Trophoblast cell (in vitro differentiated cells and primary cell): ENCODE data around the gene SPACDR.

Source experiments
- DNase-seq, 2 donors: peaks; one replicate each; pipeline ENCODE4 v3.0.0-alpha.2; 2016
- H2AFZ ChIP-seq: 2 replicates; pipeline ENCODE4 v1.6.1; 2013; ENCODE audit warnings: low read length, moderate library complexity, mild to moderate bottlenecking; ENCODE audit not compliant: insufficient read depth, poor library complexity
- H2AK5ac ChIP-seq: 2 replicates; pipeline ENCODE4 v1.6.1; 2013; ENCODE audit warnings: mild to moderate bottlenecking, low read length
- H2BK120ac ChIP-seq: 2 replicates; pipeline ENCODE4 v1.6.1; 2013; ENCODE audit warnings: low read length, mild to moderate bottlenecking, moderate library complexity; ENCODE audit not compliant: insufficient read depth, poor library complexity
- H2BK12ac ChIP-seq: 2 replicates; pipeline ENCODE4 v1.6.1; 2013; ENCODE audit warnings: mild to moderate bottlenecking, low read length, moderate library complexity
- H2BK5ac ChIP-seq: 2 replicates; pipeline ENCODE4 v1.6.1; 2013; ENCODE audit warnings: low read length, low read depth, moderate library complexity, mild to moderate bottlenecking; ENCODE audit not compliant: poor library complexity
- H3K14ac ChIP-seq: 2 replicates; pipeline ENCODE4 v1.6.1; 2013; ENCODE audit warnings: mild to moderate bottlenecking, low read length
- H3K18ac ChIP-seq: 2 replicates; pipeline ENCODE4 v1.6.1; 2013; ENCODE audit warnings: mild to moderate bottlenecking, low read length
- H3K23ac ChIP-seq: 2 replicates; pipeline ENCODE4 v1.6.1; 2013; ENCODE audit warnings: low read length
- H3K27ac ChIP-seq: 2 replicates; pipeline ENCODE4 v1.5.1; 2013; ENCODE audit warnings: low read depth, mild to moderate bottlenecking, inconsistent platforms, low read length, moderate library complexity
- H3K27me3 ChIP-seq: 2 replicates; pipeline ENCODE4 v1.6.1; 2013; ENCODE audit warnings: inconsistent platforms, mild to moderate bottlenecking, low read length, moderate library complexity; ENCODE audit not compliant: insufficient read depth
- H3K36me3 ChIP-seq, 2 experiments: 1 replicate in 1 of 2; 2 replicates in 1 of 2; pipeline ENCODE4 v1.6.1; 2013; ENCODE audit warnings: low read length in 2 of 2, mild to moderate bottlenecking in 2 of 2, moderate library complexity in 1 of 2; ENCODE audit not compliant: insufficient read depth in 2 of 2, control insufficient read depth in 1 of 2
- H3K4ac ChIP-seq: 2 replicates; pipeline ENCODE4 v1.6.1; 2013; ENCODE audit warnings: low read depth, mild to moderate bottlenecking, low read length, moderate library complexity
- H3K4me1 ChIP-seq, 2 experiments: 1 replicate in 1 of 2; 2 replicates in 1 of 2; pipeline ENCODE4 v1.6.1; 2013; ENCODE audit warnings: low read length in 2 of 2, mild to moderate bottlenecking in 2 of 2, moderate library complexity in 1 of 2; ENCODE audit not compliant: insufficient read depth in 2 of 2, control insufficient read depth in 1 of 2
- H3K4me2 ChIP-seq: 2 replicates; pipeline ENCODE4 v1.6.1; 2013; ENCODE audit warnings: inconsistent platforms, mild to moderate bottlenecking, low read length, moderate library complexity
- H3K4me3 ChIP-seq: 2 replicates; pipeline ENCODE4 v1.5.1; 2013; ENCODE audit warnings: mild to moderate bottlenecking, low read depth, low read length, inconsistent platforms
- H3K79me1 ChIP-seq: one replicate; pipeline ENCODE4 v1.6.1; 2013; ENCODE audit warnings: low read length
- H3K79me2 ChIP-seq: 2 replicates; pipeline ENCODE4 v1.6.1; 2013; ENCODE audit warnings: low read length, mild to moderate bottlenecking; ENCODE audit not compliant: control insufficient read depth, insufficient read depth, poor library complexity
- H3K9ac ChIP-seq: 2 replicates; pipeline ENCODE4 v1.6.1; 2013; ENCODE audit warnings: mild to moderate bottlenecking, low read length
- H3K9me3 ChIP-seq: 2 replicates; pipeline ENCODE4 v1.6.1; 2013; ENCODE audit warnings: low read depth, mild to moderate bottlenecking, control low read depth, inconsistent platforms, low read length; ENCODE audit not compliant: insufficient read depth
- H4K12ac ChIP-seq: 2 replicates; pipeline ENCODE4 v1.6.1; 2013; ENCODE audit warnings: low read depth, mild to moderate bottlenecking, low read length, moderate library complexity
- H4K8ac ChIP-seq: 2 replicates; pipeline ENCODE4 v1.6.1; 2013; ENCODE audit warnings: low read depth, mild to moderate bottlenecking, low read length, moderate library complexity
- H4K91ac ChIP-seq: one replicate; pipeline ENCODE4 v1.6.1; 2013; ENCODE audit warnings: low read depth, mild to moderate bottlenecking, low read length, moderate library complexity
- WGBS: extraction: QIAGEN DNeasy Blood & Tissue Kit; methylation state at CpG from one replicate; pipeline ENCODE4 v1.1.7; 2013; ENCODE audit warnings: missing lambda C conversion rate; ENCODE audit not compliant: insufficient read length, insufficient coverage; ENCODE audit errors: extremely low coverage; 5-methylcytosine and 5-hydroxymethylcytosine counted together

SPACDR gene

DNA sequence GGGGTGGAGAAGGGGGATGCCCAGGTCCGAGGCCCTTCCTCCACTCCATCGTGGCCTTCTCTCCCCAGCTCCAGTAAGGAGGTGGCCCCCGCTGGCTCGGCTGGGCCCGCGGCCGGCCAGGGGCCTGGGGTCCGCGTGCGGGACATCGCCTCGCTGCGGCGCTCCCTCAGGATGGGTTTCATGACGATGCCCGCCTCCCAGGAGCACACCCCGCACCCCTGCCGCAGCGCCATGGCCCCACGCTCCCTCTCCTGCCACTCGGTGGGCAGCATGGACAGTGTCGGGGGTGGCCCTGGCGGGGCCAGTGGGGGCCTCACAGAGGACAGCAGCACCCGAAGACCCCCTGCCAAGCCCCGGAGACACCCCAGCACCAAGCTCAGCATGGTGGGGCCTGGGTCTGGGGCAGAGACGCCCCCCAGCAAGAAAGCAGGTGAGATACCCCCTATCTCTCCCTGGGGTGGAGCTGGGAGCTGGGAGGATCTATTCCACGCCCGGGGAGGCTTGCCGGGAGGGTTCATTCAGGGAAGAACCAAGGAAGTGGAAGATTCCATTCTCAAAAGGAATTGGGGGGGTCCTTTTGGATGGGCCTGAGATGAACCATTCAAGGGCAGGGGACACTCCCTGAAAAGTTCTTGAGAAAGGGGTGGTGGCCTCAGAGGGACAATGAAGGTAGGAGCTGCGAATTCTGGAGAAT, 22.8 kb upstream of the SPACDR start:
- H2AFZ ChIP-seq = no peak overlapping the region
- no peak overlapping the region for H3K14ac ChIP-seq
- no peak overlapping the region for H2BK12ac ChIP-seq
- no peaks in the 10 kb centered on the region for H3K36me3 ChIP-seq
- no peak overlapping the region for H3K23ac ChIP-seq
- no peak overlapping the region for H3K27ac ChIP-seq
- H3K27me3 ChIP-seq = no peaks in the 10 kb centered on the region
- H3K4me3 ChIP-seq = no peak overlapping the region
- peaks cover 2 to 3% of the 10 kb centered on the region in 2 experiments for H3K4me1 ChIP-seq
- no peak overlapping the region for H4K91ac ChIP-seq
- H2BK5ac ChIP-seq = no peak overlapping the region
- H3K4ac ChIP-seq = no peak overlapping the region
- no peak overlapping the region for H2AK5ac ChIP-seq
- no peak overlapping the region for H4K12ac ChIP-seq
- H3K18ac ChIP-seq = no peak overlapping the region
- H3K9me3 ChIP-seq = no peaks in the 10 kb centered on the region
- no peak overlapping the region for H2BK120ac ChIP-seq
- no peak overlapping the region for H3K9ac ChIP-seq
- H3K4me2 ChIP-seq = no peak overlapping the region
- no peak overlapping the region for H4K8ac ChIP-seq
- no CpG with 5 or more reads among the region's 30 CpGs for WGBS
- H3K79me1 ChIP-seq = peaks cover 2% of the 10 kb centered on the region
- no peaks in the 10 kb centered on the region for H3K79me2 ChIP-seq
- no peak for DNase-seq

DNA sequence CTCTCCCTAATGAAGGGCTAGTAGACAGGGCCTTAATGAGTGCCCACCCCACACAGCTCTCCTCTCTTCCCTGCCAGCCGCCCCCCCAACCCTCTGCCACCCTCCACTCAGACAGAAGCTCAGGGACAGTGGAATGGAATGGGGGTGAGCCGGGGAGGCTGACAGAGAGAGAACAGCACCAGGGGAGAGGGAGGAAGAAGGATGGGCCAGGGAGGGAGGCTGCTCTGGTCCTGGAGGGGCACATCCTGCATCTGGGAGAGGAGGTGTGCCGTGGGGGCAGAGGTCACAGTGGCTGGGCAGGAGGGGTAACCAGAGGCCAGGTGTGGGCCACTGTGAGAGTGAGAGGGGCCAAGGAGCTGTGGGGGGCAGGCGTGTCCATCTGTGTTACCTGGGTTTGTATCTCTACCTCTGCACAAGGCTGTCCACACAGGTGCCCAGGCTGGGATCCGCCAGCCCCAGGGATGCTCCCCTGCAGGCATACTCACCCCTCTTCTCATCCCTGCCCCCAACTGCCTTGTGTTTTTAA, 22.1 kb upstream of the SPACDR start:
- H2AK5ac ChIP-seq = no peak overlapping the region
- H3K4me2 ChIP-seq = no peak overlapping the region
- H3K27ac ChIP-seq = no peak overlapping the region
- H3K14ac ChIP-seq = no peak overlapping the region
- no peak overlapping the region for H3K18ac ChIP-seq
- no CpG with 5 or more reads among the region's 5 CpGs for WGBS
- no peak overlapping the region for H3K4me3 ChIP-seq
- no peaks in the 10 kb centered on the region for H3K36me3 ChIP-seq
- H2BK12ac ChIP-seq = no peak overlapping the region
- no peak overlapping the region for H2BK120ac ChIP-seq
- no peak for DNase-seq
- H3K27me3 ChIP-seq = no peaks in the 10 kb centered on the region
- H3K4ac ChIP-seq = no peak overlapping the region
- no peaks in the 10 kb centered on the region for H3K79me2 ChIP-seq
- no peak overlapping the region for H2AFZ ChIP-seq
- H3K79me1 ChIP-seq = peaks cover 2% of the 10 kb centered on the region
- H4K91ac ChIP-seq = no peak overlapping the region
- no peak overlapping the region for H2BK5ac ChIP-seq
- H3K4me1 ChIP-seq = peaks cover 2 to 3% of the 10 kb centered on the region in 2 experiments
- H3K9me3 ChIP-seq = no peaks in the 10 kb centered on the region
- no peak overlapping the region for H3K23ac ChIP-seq
- no peak overlapping the region for H3K9ac ChIP-seq
- no peak overlapping the region for H4K8ac ChIP-seq
- no peak overlapping the region for H4K12ac ChIP-seq

DNA sequence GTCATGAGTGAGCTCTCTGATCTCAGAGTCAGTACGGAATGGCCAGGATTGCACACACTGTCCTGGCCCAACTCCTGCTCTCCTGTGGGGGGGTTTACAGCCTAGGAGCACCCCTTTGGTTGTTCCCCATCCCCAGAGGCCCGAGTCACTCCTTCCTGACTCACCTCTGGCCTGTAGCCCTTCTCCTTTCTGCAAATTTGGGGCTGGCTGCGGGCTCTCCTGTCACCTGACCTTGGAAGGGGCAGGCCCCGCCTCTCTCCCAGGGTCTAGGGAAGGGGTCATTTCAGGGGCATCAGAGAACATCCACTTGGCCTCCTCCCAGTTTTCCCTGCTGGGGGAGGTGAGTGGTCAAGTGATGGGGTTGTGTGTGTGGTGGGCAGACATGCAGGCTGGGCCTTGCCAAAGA, 21.4 kb upstream of the SPACDR start:
- WGBS = no CpG with 5 or more reads among the region's 4 CpGs
- DNase-seq = no peak
- H4K91ac ChIP-seq = no peak overlapping the region

DNA sequence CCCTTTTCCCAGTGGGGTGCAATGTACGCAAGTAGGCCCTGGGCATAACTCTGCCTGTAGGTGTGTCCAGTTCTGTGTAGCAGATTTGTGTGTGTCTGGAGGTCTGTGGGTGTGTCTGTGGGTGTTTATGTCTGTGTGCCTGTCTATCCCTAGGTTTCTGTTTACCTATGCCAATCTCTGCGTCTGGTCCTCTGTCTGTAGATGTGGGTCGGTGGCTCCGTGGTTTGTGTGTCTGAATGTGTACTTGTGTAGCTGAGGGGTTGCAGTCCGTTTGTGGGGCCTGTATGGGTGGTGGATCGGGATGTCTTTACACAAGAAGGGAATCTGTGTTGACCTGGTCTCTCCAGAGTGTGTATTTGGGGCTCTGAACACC, 20.6 kb upstream of the SPACDR start:
- no peak overlapping the region for H2BK12ac ChIP-seq
- H3K79me1 ChIP-seq = peaks cover 2% of the 10 kb centered on the region
- H3K9ac ChIP-seq = no peak overlapping the region
- no peak overlapping the region for H3K27ac ChIP-seq
- H3K4me3 ChIP-seq = no peak overlapping the region
- H4K91ac ChIP-seq = no peak overlapping the region
- H3K4me2 ChIP-seq = no peak overlapping the region
- no peaks in the 10 kb centered on the region for H3K79me2 ChIP-seq
- no peaks in the 10 kb centered on the region for H3K27me3 ChIP-seq
- H2AFZ ChIP-seq = no peak overlapping the region
- no peak overlapping the region for H3K14ac ChIP-seq
- no peaks in the 10 kb centered on the region for H3K36me3 ChIP-seq
- H2BK120ac ChIP-seq = no peak overlapping the region
- no peak for DNase-seq
- no peak overlapping the region for H2AK5ac ChIP-seq
- no peak overlapping the region for H3K18ac ChIP-seq
- WGBS = no CpG with 5 or more reads among the region's 6 CpGs
- no peak overlapping the region for H3K23ac ChIP-seq
- H2BK5ac ChIP-seq = no peak overlapping the region
- H3K4ac ChIP-seq = no peak overlapping the region
- no peaks in the 10 kb centered on the region for H3K9me3 ChIP-seq
- no peak overlapping the region for H4K8ac ChIP-seq
- no peak overlapping the region for H4K12ac ChIP-seq
- peaks cover 2 to 3% of the 10 kb centered on the region in 2 experiments for H3K4me1 ChIP-seq

More for the DNA sequence above, 21.4 kb upstream of the SPACDR start:
- Histone ChIP-seq H3K9ac (no peak overlapping the region), H3K14ac (no peak overlapping the region), H2AK5ac (no peak overlapping the region), H3K4ac (no peak overlapping the region), H3K4me3 (no peak overlapping the region), H3K79me2 (no peaks in the 10 kb centered on the region), H2BK5ac (no peak overlapping the region), H3K18ac (no peak overlapping the region), H3K23ac (no peak overlapping the region), H4K12ac (no peak overlapping the region), H3K36me3 (no peaks in the 10 kb centered on the region), H3K4me1 (peaks cover 2 to 3% of the 10 kb centered on the region in 2 experiments), H3K27me3 (no peaks in the 10 kb centered on the region), H3K79me1 (peaks cover 2% of the 10 kb centered on the region), H3K4me2 (no peak overlapping the region), H2AFZ (no peak overlapping the region), H4K8ac (no peak overlapping the region), H3K9me3 (no peaks in the 10 kb centered on the region), H3K27ac (no peak overlapping the region), H2BK120ac (no peak overlapping the region), H2BK12ac (no peak overlapping the region)
